HepG2 (cell line): Measurements from ENCODE around the gene TXNL4A. TPM values are rescaled to one million over a fixed set of nuclear protein-coding genes. Genes with fewer than 3 reads are reported as not detected.

Experiments used
- AGO1 ChIP-seq: fragments of 200-400 bp; formaldehyde crosslinking; IDR thresholded peaks from 2 replicates; pipeline ENCODE4 v1.6.1; 2017; ENCODE audit warnings: mild to moderate bottlenecking, low read depth, low read length, moderate library complexity; ENCODE audit not compliant: poor library complexity, severe bottlenecking
- CBX1 ChIP-seq: IDR thresholded peaks from one replicate; pipeline ENCODE4 v1.6.1; 2016; ENCODE audit warnings: antibody characterized with exemption, low read depth
- E2F2 ChIP-seq: sonication (generic); formaldehyde crosslinking; IDR thresholded peaks from 2 replicates; pipeline ENCODE4 v1.4.0; 2020; ENCODE audit warnings: missing genetic modification reagents, borderline replicate concordance
- FOXC1 ChIP-seq: sonication (generic); formaldehyde crosslinking; IDR thresholded peaks from 2 replicates; pipeline ENCODE4 v1.8.0; 2022; ENCODE audit warnings: mild to moderate bottlenecking, missing genetic modification reagents, borderline replicate concordance
- HMGXB4 ChIP-seq, 2 experiments: sonication (generic) in 1 of 2; formaldehyde crosslinking in 1 of 2; IDR thresholded peaks; 2 replicates each; pipeline versions ENCODE4 v1.4.0 to v1.6.1; 2018 to 2020; ENCODE audit warnings: missing genetic modification reagents in 2 of 2, borderline replicate concordance in 1 of 2, low read depth in 1 of 2, mild to moderate bottlenecking in 1 of 2, missing biosample characterization in 1 of 2
- HOXA3 ChIP-seq: sonication (generic); formaldehyde crosslinking; IDR thresholded peaks from 2 replicates; pipeline ENCODE4 v1.5.0; 2020; ENCODE audit warnings: missing genetic modification reagents
- MED13 ChIP-seq: sonication (generic); formaldehyde crosslinking; IDR thresholded peaks from 2 replicates; pipeline ENCODE4 v1.5.0; 2020; ENCODE audit warnings: missing genetic modification reagents
- PHF5A ChIP-seq: IDR thresholded peaks from one replicate; pipeline ENCODE4 v1.6.1; 2018; ENCODE audit warnings: low read depth, missing genetic modification reagents; ENCODE audit not compliant: unreplicated experiment
- PREB ChIP-seq: sonication (generic); formaldehyde crosslinking; IDR thresholded peaks from 2 replicates; pipeline ENCODE4 v1.4.0; 2020; ENCODE audit warnings: missing genetic modification reagents
- TP53 ChIP-seq: sonication (generic); formaldehyde crosslinking; conservative IDR thresholded peaks from 2 replicates; pipeline ENCODE4 v1.4.0; 2020; ENCODE audit warnings: missing genetic modification reagents
- WIZ ChIP-seq: sonication (generic); formaldehyde crosslinking; IDR thresholded peaks from 2 replicates; pipeline ENCODE4 v1.5.1; 2020; ENCODE audit warnings: mild to moderate bottlenecking, missing genetic modification reagents
- ZFX ChIP-seq: sonication (generic); formaldehyde crosslinking; IDR thresholded peaks from 2 replicates; pipeline ENCODE4 v1.4.0; 2020; ENCODE audit warnings: mild to moderate bottlenecking, low read depth, missing genetic modification reagents, moderate library complexity
- ZNF350 ChIP-seq: sonication (generic); formaldehyde crosslinking; IDR thresholded peaks from 2 replicates; pipeline ENCODE4 v1.4.0; 2020; ENCODE audit warnings: mild to moderate bottlenecking, low read depth, missing genetic modification reagents, borderline replicate concordance
- ZNF687 ChIP-seq: sonication (generic); formaldehyde crosslinking; IDR thresholded peaks from 2 replicates; pipeline ENCODE4 v1.5.1; 2020; ENCODE audit warnings: mild to moderate bottlenecking, missing genetic modification reagents, moderate library complexity
- ZNF704 ChIP-seq: sonication (generic); formaldehyde crosslinking; IDR thresholded peaks from 2 replicates; pipeline ENCODE4 v1.8.1; 2023; ENCODE audit warnings: mild to moderate bottlenecking, inconsistent platforms, moderate library complexity, missing genetic modification reagents, borderline replicate concordance
- polyA plus RNA-seq, 8 experiments: library from polyadenylated mRNA; depleted of rRNA in 3 of 8; stranded (reverse) in 7 of 8; unstranded in 1 of 8; fragments of >200 nt; fragmentation: Illumina TruSeq in 4 of 8; extraction: Trizol in 4 of 8; gene quantifications; 2 replicates each; pipeline versions ENCODE4 v1.2.1 to v1.2.3, GENCODE V29; 2011 to 2016; ENCODE audit warnings: low read depth in 4 of 8, missing spikeins in 1 of 8, mixed read lengths in 1 of 8; ENCODE audit not compliant: insufficient read depth in 1 of 8
- total RNA-seq, 5 experiments: library from RNA; depleted of rRNA; stranded (reverse); fragments of >200 nt; fragmentation: Illumina TruSeq; extraction: Trizol; gene quantifications; 2 replicates each; pipeline ENCODE4 v1.2.3, GENCODE V29; 2016; ENCODE audit warnings: low read depth in 1 of 5

TXNL4A gene
- total and polyA plus RNA-seq, 2 of the 13 experiments (the other 11 are each of a cell fraction or from before 2014, with no cell fraction given) = 172 to 202 TPM

GRCh38 chr18:79965119-79965902, 23.1 kb downstream of the TXNL4A start (continued):
- TF ChIP-seq E2F2 (CRISPR knock-in tag) = no peak
- no peak for TF ChIP-seq TP53
- TF ChIP-seq CBX1 = no peak
- no peak for TF ChIP-seq ZNF350 (CRISPR knock-in tag)
- TF ChIP-seq MED13 (CRISPR knock-in tag) = no peak
- TF ChIP-seq ZFX (CRISPR knock-in tag) = peak; percentile 63
- TF ChIP-seq FOXC1 (CRISPR knock-in tag) = 0 out of 2 replicates have a peak, but pooled peaks have one; percentile 5
- TF ChIP-seq ZNF704 (CRISPR knock-in tag) = 0 out of 2 replicates have a peak, but pooled peaks have one; percentile 1
- TF ChIP-seq HMGXB4 (CRISPR knock-in tag; IDR thresholded peaks at IDR 0.05; ENCODE audit: borderline replicate concordance in 1 of 2, low read depth in 1 of 2) = no peak
- TF ChIP-seq ZNF687 (CRISPR knock-in tag) = peak; percentile 46; the same call in 1 of the 2 replicates
- no peak for TF ChIP-seq AGO1
- TF ChIP-seq PREB (CRISPR knock-in tag) = no peak
- TF ChIP-seq HOXA3 (CRISPR knock-in tag) = peak; percentile 67
- peak; percentile 43; the same call in 1 of the 2 replicates for TF ChIP-seq WIZ (CRISPR knock-in tag)
- peak; percentile 36 for TF ChIP-seq PHF5A
